Neural cell (in vitro differentiated cells): Measurements from ENCODE around the gene KIF13A.

Experiments used
- RAD21 ChIP-seq: fragments of 450-650 bp; conservative IDR thresholded peaks from 2 replicates; pipeline ENCODE4 v1.6.1; 2014; ENCODE audit warnings: antibody characterized with exemption, mild to moderate bottlenecking, moderate library complexity
- TF ChIP-seq, protein P1 (sequence below): fragments of 450-650 bp; IDR thresholded peaks from 2 replicates; pipeline ENCODE4 v1.5.1; 2014; ENCODE audit warnings: antibody characterized with exemption, mild to moderate bottlenecking, moderate library complexity; ENCODE audit not compliant: poor library complexity, severe bottlenecking
- TF ChIP-seq, protein P2 (sequence below): IDR thresholded peaks from 2 replicates; pipeline ENCODE4 v1.6.1; 2012; ENCODE audit warnings: borderline replicate concordance

DNA sequence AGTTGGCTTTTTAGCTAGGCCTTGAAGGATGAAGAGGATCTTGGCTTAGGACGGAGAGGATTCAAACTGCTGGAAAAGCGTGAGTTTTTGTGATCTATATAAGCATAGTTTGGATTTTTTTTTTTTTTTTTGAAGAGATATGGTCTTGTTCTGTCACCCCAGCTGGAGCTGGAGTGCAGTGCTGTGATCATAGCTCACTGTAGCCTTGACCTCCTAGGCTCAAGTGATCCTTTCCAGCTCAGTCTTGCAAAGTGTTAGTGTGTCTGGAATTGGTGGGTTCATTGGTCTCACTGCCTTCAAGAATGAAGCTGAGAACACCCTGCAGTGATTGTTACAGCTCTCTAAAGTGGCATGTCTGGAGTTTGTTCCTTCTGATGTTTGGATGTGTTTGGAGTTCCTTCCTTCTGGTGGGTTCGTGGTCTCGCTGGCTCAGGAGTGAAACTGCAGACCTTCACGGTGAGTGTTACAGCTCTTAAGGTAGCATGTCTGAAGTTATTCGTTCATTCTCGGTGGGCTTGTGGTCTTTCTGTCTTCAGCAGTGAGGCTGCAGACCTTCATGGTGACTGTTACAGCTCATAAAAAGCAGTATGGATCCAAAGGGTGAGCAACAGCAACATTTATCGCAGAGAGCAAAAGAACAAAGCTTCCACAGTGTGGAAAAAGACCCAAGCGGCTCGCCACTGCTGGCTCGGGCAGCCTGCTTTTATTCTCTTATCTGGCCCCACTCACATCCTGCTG, 243.2 kb downstream of the KIF13A start:
- TF ChIP-seq, protein P1, sequence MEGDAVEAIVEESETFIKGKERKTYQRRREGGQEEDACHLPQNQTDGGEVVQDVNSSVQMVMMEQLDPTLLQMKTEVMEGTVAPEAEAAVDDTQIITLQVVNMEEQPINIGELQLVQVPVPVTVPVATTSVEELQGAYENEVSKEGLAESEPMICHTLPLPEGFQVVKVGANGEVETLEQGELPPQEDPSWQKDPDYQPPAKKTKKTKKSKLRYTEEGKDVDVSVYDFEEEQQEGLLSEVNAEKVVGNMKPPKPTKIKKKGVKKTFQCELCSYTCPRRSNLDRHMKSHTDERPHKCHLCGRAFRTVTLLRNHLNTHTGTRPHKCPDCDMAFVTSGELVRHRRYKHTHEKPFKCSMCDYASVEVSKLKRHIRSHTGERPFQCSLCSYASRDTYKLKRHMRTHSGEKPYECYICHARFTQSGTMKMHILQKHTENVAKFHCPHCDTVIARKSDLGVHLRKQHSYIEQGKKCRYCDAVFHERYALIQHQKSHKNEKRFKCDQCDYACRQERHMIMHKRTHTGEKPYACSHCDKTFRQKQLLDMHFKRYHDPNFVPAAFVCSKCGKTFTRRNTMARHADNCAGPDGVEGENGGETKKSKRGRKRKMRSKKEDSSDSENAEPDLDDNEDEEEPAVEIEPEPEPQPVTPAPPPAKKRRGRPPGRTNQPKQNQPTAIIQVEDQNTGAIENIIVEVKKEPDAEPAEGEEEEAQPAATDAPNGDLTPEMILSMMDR = no peak
- no peak for TF ChIP-seq RAD21
- TF ChIP-seq, protein P2, sequence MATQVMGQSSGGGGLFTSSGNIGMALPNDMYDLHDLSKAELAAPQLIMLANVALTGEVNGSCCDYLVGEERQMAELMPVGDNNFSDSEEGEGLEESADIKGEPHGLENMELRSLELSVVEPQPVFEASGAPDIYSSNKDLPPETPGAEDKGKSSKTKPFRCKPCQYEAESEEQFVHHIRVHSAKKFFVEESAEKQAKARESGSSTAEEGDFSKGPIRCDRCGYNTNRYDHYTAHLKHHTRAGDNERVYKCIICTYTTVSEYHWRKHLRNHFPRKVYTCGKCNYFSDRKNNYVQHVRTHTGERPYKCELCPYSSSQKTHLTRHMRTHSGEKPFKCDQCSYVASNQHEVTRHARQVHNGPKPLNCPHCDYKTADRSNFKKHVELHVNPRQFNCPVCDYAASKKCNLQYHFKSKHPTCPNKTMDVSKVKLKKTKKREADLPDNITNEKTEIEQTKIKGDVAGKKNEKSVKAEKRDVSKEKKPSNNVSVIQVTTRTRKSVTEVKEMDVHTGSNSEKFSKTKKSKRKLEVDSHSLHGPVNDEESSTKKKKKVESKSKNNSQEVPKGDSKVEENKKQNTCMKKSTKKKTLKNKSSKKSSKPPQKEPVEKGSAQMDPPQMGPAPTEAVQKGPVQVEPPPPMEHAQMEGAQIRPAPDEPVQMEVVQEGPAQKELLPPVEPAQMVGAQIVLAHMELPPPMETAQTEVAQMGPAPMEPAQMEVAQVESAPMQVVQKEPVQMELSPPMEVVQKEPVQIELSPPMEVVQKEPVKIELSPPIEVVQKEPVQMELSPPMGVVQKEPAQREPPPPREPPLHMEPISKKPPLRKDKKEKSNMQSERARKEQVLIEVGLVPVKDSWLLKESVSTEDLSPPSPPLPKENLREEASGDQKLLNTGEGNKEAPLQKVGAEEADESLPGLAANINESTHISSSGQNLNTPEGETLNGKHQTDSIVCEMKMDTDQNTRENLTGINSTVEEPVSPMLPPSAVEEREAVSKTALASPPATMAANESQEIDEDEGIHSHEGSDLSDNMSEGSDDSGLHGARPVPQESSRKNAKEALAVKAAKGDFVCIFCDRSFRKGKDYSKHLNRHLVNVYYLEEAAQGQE = no peak
